GM13976 (cell line): Measurements from ENCODE around the gene SLC49A3.

ENCODE experiments used
- DNase-seq: peaks from one replicate; pipeline ENCODE4 v3.0.0; 2012; ENCODE audit warnings: low spot score
- in situ Hi-C: fragments of 300-500 bp; cut with MboI; formaldehyde crosslinking; loops from one replicate; pipeline ENCODE4 v1.12.0; 2022; ENCODE audit warnings: low sequenced_read_pairs, mixed read lengths, inconsistent platforms; ENCODE audit not compliant: unreplicated experiment
- TF ChIP-seq, protein P1 (sequence below): IDR thresholded peaks from 2 replicates; pipeline ENCODE4 v1.5.1; 2012; ENCODE audit warnings: borderline replicate concordance, mild to moderate bottlenecking; ENCODE audit not compliant: insufficient read depth; ENCODE audit errors: extremely low read depth, missing control alignments, control extremely low read depth

The SLC49A3 gene

DNA sequence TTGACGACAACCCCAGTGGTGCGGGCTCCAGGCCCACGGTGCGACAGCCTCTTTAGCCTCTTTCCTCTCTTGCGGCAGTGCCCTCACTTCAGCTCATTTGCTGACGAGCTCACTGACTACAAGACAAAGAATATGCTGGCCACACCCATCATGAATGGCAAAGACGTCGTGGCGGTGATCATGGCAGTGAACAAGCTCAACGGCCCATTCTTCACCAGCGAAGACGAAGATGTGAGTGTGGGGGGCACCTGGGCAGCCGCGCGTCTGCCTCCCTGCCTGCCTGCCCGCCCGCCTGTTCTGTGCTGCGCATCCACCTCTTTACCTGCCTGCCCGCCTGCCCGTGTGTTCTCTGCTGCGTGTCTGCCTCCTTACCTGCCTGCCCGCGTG is 54.4 kb downstream of the SLC49A3 start:
- DNase-seq = no peak
- in situ Hi-C loops = no loop called here

DNA sequence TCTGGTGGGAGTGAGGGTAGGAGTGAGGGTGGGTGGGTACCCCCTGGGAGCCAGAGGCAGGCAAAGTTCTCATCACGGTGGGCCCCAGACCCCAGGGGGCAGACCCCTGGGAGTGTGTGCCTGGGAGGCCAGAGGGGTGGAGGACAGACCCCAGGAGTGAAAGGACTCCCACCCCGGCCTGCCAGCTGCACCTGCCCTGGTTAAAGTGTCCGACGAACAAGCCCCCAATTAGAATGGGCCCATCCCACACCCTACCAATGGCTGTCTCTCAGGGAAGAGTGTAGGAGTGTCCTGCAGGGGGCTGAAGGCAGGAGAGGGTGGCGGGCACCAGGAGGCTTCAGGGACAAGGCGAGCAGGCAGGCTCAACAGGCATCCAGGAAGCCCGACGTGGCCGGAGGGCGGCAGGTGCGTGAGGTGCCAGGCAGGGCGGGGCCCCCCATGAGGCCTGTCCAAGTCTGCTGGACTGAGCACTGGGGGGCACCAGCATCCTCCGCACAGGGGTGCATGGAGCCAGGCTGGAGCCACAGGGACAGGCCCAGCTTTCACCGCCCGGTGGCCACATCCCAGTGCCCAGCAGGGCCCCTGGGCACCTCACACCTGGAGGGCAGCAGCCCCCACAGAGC is 54.9 kb downstream of the SLC49A3 start:
- in situ Hi-C loops = no loop called here
- no peak for DNase-seq
- TF ChIP-seq, protein P1, sequence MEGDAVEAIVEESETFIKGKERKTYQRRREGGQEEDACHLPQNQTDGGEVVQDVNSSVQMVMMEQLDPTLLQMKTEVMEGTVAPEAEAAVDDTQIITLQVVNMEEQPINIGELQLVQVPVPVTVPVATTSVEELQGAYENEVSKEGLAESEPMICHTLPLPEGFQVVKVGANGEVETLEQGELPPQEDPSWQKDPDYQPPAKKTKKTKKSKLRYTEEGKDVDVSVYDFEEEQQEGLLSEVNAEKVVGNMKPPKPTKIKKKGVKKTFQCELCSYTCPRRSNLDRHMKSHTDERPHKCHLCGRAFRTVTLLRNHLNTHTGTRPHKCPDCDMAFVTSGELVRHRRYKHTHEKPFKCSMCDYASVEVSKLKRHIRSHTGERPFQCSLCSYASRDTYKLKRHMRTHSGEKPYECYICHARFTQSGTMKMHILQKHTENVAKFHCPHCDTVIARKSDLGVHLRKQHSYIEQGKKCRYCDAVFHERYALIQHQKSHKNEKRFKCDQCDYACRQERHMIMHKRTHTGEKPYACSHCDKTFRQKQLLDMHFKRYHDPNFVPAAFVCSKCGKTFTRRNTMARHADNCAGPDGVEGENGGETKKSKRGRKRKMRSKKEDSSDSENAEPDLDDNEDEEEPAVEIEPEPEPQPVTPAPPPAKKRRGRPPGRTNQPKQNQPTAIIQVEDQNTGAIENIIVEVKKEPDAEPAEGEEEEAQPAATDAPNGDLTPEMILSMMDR = no peak

More for the DNA sequence above, 54.4 kb downstream of the SLC49A3 start:
- TF ChIP-seq, protein P1 = no peak

DNA sequence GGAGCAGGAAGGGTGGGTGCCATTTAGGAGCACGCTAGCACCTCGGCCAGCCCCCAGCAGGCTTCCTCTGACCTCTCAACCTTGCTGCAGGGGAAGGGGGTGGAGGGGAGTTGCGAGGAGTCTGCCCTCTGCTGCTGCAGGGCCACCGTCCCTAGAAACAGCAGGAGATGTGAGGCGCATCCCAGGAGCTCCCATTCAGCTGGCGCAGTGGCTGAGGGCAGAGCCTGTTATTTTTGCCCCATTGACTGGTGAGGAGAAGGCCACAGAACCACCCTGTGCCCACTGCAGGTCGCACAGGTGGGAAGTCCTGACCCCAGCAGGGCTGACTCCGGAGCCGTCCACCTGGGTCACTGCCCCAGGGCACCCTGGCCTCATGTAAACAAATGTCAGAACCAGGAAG is 55.5 kb downstream of the SLC49A3 start:
- TF ChIP-seq, protein P1 = no peak
- no peak for DNase-seq
- in situ Hi-C loops = no loop called here

DNA sequence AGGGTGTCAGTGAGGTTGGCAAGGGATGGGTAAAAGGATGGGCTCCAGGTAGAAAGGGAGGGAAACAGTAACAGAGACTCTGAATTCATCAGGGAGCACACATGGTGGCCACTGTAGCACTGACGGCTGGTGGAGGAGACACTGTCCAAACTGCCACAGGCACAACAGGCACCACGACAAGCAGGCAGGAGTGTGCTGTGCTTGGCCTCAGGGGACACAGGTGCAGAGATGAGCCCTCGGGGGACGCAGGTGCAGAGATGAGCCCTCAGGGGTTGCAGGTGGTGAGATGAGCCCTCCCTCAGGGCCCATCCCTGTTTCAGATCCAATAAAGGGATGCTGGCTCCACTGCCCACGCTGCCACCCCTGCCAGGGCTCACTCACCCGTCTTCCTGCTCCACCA is 56.0 kb downstream of the SLC49A3 start:
- no peak for DNase-seq
- in situ Hi-C loops = no loop called here
- TF ChIP-seq, protein P1 = no peak

DNA sequence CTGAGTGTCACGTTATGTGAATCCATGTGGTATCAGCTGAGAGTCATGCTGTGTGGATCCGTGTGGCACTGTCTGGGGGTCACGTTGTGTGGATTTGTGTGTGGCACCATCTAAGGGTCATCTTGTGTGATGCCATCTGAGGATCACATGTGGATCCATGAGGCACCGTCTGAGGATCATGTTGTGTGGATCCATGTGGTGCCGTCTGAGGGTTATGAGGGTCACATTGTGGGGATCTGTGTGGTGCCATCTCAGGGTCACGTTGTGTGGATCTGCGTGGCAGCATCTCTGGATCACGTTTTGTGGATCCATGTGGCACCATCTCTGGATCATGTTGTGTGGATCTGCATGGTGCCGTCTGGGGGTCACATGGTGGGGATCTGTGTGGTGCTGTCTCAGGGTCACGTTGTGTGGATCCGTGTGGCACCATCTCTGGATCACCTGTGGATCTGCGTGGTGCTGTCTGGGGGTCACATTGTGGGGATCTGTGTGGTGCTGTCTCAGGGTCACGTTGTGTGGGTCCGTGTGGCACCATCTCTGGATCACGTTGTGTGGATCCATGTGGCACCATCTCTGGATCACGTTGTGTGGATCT is 56.7 kb downstream of the SLC49A3 start:
- no peak for DNase-seq
- in situ Hi-C loops = no loop called here
- TF ChIP-seq, protein P1 = no peak
